DND-41 (cell line): Measurements from ENCODE around the gene IL20RB.

ENCODE experiments used
- ATAC-seq: fragments of 200-7000 bp; cut with Tn5 transposase; 3 replicates; pipeline ENCODE4 v1.9.1; 2021; ENCODE audit warnings: low read depth; ENCODE audit not compliant: insufficient read depth
- DNase-seq: peaks from one replicate; pipeline ENCODE4 v3.0.0-alpha.2; 2020
- H2AFZ ChIP-seq: 2 replicates; pipeline ENCODE4 v1.6.0; 2012; ENCODE audit warnings: low read depth, low read length
- H3K27ac ChIP-seq: 2 replicates; pipeline ENCODE4 v1.5.1; 2012; ENCODE audit warnings: low read length, inconsistent platforms
- H3K27me3 ChIP-seq: fragments of 200-600 bp; sonication (generic); 2 replicates; pipeline ENCODE4 v1.6.0; 2012; ENCODE audit warnings: low read length, mild to moderate bottlenecking, inconsistent platforms; ENCODE audit not compliant: insufficient read depth, poor library complexity
- H3K36me3 ChIP-seq: 2 replicates; pipeline ENCODE4 v1.5.1; 2012; ENCODE audit warnings: low read length, inconsistent platforms; ENCODE audit not compliant: insufficient read depth
- H3K4me1 ChIP-seq: 2 replicates; pipeline ENCODE4 v1.5.1; 2012; ENCODE audit warnings: mild to moderate bottlenecking, low read length; ENCODE audit not compliant: insufficient read depth
- H3K4me2 ChIP-seq: 2 replicates; pipeline ENCODE4 v1.6.0; 2012; ENCODE audit warnings: mild to moderate bottlenecking, moderate library complexity, low read length, inconsistent platforms; ENCODE audit not compliant: insufficient read depth
- H3K4me3 ChIP-seq, 2 experiments: fragments of 200-600 bp in 1 of 2; shearing (Covaris generic) in 1 of 2; 2 replicates each; pipeline ENCODE4 v1.5.1; 2012 to 2016; ENCODE audit warnings: inconsistent platforms in 2 of 2, low read length in 2 of 2, mild to moderate bottlenecking in 2 of 2, low read depth in 1 of 2, moderate library complexity in 1 of 2
- H3K79me2 ChIP-seq: 2 replicates; pipeline ENCODE4 v1.6.0; 2012; ENCODE audit warnings: low read length, inconsistent platforms; ENCODE audit not compliant: insufficient read depth
- H3K9ac ChIP-seq: 2 replicates; pipeline ENCODE4 v1.6.0; 2012; ENCODE audit warnings: low read depth, mild to moderate bottlenecking, inconsistent platforms, low read length, moderate library complexity
- H3K9me3 ChIP-seq: 2 replicates; pipeline ENCODE4 v1.5.1; 2012; ENCODE audit warnings: low read length, moderate library complexity, mild to moderate bottlenecking, inconsistent platforms; ENCODE audit not compliant: insufficient read depth, severe bottlenecking
- H4K20me1 ChIP-seq: 2 replicates; pipeline ENCODE4 v1.6.0; 2012; ENCODE audit warnings: low read length; ENCODE audit not compliant: insufficient read depth
- CTCF ChIP-seq: IDR thresholded peaks from 2 replicates; pipeline ENCODE4 v1.5.1; 2012; ENCODE audit warnings: borderline replicate concordance, low read length, moderate library complexity, mild to moderate bottlenecking; ENCODE audit not compliant: poor library complexity, severe bottlenecking; ENCODE audit errors: extremely low read depth
- EZH2 ChIP-seq: IDR thresholded peaks from 3 replicates; pipeline ENCODE4 v1.6.1; 2012; ENCODE audit warnings: borderline replicate concordance, low read depth, mild to moderate bottlenecking, moderate library complexity, low read length, inconsistent platforms; ENCODE audit not compliant: severe bottlenecking

IL20RB gene

GRCh38 chr3:137039570-137039969 lies 81.8 kb downstream of the IL20RB start:
- no peaks in the 10 kb centered on the region for H3K4me1 ChIP-seq
- H3K27me3 ChIP-seq, result peaks cover 10% of the 10 kb centered on the region
- H3K79me2 ChIP-seq, result no peaks in the 10 kb centered on the region
- H3K36me3 ChIP-seq, result no peaks in the 10 kb centered on the region
- H3K9ac ChIP-seq, result no peak overlapping the region
- no peaks in the 10 kb centered on the region for H3K9me3 ChIP-seq
- no peak overlapping the region for H3K27ac ChIP-seq
- no peak overlapping the region for H3K4me2 ChIP-seq
- H2AFZ ChIP-seq, result no peak overlapping the region
- DNase-seq (no peak), ATAC-seq (no peak)
- TF ChIP-seq CTCF (no peak), EZH2 (no peak)
- H4K20me1 ChIP-seq, result no peaks in the 10 kb centered on the region
- H3K4me3 ChIP-seq, result no peak overlapping the region

DNA sequence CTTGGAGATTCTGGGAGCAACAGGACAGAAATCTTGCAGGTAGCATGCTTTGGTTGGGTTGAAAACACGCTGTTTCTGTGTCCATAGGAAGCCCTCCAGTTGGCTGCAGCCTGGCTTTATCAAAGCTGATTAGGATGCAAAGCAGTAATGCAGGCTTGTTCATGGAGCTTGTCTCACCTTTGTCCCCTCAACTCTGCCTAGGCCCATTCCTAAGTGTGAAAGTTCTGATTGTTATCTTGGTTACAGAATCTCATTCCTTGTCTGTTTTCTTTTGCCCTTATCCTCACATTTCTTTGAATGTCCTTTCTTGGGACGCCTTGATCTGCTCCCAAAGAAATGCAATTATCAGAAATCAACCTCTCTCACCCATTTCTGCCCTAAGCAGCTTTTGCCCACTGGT lies 83.5 kb downstream of the IL20RB start:
- Histone ChIP-seq H3K4me2 (no peak overlapping the region), H3K4me3 (no peak overlapping the region), H3K9me3 (no peaks in the 10 kb centered on the region), H3K9ac (no peak overlapping the region), H3K27ac (no peak overlapping the region), H3K79me2 (no peaks in the 10 kb centered on the region), H3K27me3 (peaks cover 13% of the 10 kb centered on the region), H4K20me1 (no peaks in the 10 kb centered on the region), H2AFZ (no peak overlapping the region), H3K36me3 (no peaks in the 10 kb centered on the region), H3K4me1 (no peaks in the 10 kb centered on the region)
- no peak for ATAC-seq
- TF ChIP-seq EZH2 (no peak), CTCF (no peak)
- no peak for DNase-seq

DNA sequence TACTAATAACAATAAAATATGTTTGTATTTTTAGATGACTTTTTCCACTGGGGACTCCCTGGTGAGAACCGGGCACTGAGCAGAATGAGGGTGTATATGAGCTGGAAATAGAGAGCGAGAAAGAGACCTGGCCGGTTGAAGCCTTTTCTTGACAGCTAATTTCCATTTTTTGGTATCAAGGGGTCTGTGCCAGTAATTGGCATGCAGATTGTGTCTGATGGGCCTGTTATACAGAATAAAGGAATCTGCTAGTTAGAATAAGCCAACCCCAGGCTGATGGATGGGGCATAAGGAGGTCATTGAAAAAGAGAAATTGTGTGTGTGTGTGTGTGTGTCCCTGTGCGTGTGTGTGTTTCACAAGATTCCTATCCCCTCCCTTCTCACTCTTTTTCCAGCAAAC lies 83.9 kb downstream of the IL20RB start:
- Histone ChIP-seq H3K4me1 (no peaks in the 10 kb centered on the region), H3K27me3 (peaks cover 13% of the 10 kb centered on the region), H3K79me2 (no peaks in the 10 kb centered on the region), H3K36me3 (no peaks in the 10 kb centered on the region), H3K9ac (no peak overlapping the region), H3K9me3 (no peaks in the 10 kb centered on the region), H3K4me2 (no peak overlapping the region), H4K20me1 (no peaks in the 10 kb centered on the region), H3K4me3 (no peak overlapping the region), H3K27ac (no peak overlapping the region), H2AFZ (no peak overlapping the region)
- ATAC-seq (no peak), DNase-seq (no peak)
- no peak for TF ChIP-seq EZH2
- no peak for TF ChIP-seq CTCF

DNA sequence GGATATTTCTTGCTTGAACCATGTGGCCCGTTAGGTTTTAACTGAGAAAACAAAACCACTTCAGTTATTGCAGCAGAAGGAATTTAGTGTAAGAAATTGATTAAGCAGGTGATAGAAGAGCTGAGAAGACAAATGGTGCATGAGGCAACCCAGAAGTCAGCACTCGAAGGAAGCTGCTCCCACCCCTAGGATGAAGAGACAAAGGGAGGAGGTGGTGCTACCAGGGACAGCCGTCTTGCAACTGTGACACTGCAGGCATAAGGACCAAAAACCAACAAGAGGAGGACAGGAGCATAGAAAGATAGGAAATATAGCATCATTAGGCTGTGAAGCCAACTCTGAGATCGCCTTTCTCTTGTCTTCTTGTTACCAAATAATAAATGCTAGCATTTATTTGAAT lies 89.0 kb downstream of the IL20RB start:
- ATAC-seq, result no peak
- peaks cover 13% of the 10 kb centered on the region for H3K27me3 ChIP-seq
- no peaks in the 10 kb centered on the region for H3K36me3 ChIP-seq
- no peak overlapping the region for H2AFZ ChIP-seq
- no peak for TF ChIP-seq EZH2
- no peak for DNase-seq
- H3K4me3 ChIP-seq, result no peak overlapping the region
- no peaks in the 10 kb centered on the region for H4K20me1 ChIP-seq
- H3K4me1 ChIP-seq, result no peaks in the 10 kb centered on the region
- no peak overlapping the region for H3K4me2 ChIP-seq
- H3K79me2 ChIP-seq, result no peaks in the 10 kb centered on the region
- H3K27ac ChIP-seq, result no peak overlapping the region
- H3K9me3 ChIP-seq, result no peaks in the 10 kb centered on the region
- H3K9ac ChIP-seq, result no peak overlapping the region
